NCI-H1092 treated with DMSO at 0.1 percent for 48 hours (cell line): ENCODE data around the gene CNTN1.

Experiments
- DNase-seq: peaks from one replicate; lab custom pipeline; 2025; lab: John Stamatoyannopoulos, UW

The CNTN1 gene

DNA sequence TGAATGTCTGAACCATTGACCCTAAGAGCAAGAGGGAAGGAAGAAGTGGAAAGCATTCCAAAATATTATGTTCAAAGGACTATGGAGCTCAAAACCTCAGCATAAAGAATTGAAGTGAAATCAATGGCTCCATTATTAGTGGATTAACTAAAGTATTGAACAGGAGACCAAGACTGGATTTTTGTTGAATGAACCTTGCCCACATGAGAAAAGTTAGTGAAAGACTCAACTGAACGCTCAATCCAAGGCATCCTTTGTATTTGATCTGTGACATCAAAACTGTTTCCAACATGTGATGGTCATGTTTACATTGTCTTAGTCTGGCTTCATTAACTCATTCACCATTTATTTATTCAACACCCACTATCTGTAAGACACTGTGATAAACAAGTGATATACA lies 161.0 kb downstream of the CNTN1 start:
- no peak for DNase-seq

DNA sequence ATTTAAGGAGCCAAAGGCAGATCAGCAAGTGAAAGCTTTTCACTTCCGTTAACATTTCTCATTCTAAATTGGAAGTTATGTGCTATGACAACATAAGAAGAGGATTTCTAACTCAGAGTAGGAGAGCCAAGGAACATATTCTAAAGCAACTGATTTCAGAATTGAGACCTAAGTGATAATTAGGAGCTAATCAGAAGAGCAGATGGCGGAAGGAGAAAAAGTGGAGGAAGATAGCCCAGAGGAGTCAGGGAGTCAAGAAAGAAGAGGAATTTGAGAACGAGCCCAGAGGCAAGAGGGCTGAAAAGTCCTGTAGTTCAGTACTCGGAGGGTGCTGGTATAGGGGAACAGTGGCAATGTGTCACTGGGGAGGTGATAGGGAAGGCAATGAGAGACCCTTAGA lies 162.4 kb downstream of the CNTN1 start:
- no peak for DNase-seq

DNA sequence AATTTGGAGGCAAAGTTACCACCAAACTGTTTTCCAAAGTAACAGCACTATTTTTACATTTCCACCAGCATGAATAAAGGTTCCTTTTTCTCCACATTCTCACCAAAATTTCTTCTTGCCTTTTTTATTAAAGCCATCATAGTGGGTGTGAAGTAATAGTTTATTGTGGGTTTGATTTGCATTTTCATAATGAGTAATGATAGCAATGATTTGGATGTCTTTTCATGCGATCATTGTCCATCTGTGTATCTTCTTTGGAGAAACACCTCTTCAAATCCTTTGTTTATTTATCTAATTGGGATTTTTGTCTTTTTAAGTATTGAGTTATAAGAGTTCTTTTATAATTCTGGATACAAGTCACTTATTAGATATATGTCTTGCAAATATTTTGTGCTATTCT lies 172.7 kb downstream of the CNTN1 start:
- no peak for DNase-seq

DNA sequence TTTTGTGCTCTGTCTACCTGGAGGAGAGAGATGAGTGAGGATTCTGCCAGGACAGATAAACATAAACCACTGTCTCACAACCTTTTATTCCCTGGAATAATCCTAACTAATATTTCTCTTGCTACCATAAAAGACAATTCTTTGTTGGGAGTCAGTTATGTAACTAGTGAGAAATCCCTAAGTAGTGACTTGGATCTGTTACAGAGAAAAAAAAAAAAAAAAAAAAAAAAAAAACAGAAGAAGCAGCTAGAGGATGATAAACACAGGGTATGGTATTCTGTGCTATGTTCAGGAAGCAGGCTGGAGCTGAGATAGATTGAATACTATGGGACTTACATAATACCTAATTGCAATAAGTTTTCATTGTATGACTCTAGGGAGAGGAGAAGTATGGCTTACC lies 178.7 kb downstream of the CNTN1 start:
- DNase-seq = no peak

DNA sequence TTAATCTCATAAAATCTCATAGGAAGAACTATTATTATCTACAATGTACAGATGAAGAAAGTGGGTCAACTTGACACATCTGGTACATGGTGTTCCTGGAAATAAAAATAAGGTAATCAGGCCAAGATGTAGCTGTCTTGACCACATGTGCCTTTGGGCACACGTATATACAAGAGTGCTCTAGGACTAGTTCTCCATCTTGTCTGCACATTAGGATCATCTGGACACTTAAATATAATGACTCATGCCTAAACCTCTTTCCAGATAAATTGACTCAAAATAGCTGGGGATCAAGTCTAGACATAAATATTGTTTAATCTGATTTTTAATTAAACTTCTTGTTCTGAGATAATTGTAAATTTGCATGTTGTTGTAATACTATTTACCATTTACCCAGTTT lies 182.6 kb downstream of the CNTN1 start:
- no peak for DNase-seq

DNA sequence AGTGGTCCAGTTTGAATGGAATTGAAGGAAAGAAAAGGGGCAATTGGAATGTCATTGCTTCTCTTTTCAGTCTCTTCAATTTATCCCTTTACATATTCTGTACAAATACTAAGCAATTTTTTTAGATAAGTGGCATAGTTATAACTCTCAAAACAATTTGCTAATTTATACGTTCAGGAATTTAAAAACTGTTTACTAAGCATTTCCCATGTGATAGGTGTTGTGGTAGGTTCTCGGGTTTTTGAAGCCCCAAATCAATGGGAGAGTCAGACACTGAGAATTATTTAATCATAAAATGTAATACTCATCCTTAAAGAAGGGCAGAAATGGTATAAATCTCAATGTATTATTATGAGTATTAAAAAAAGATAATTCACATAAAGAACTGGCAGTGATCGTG lies 197.1 kb downstream of the CNTN1 start:
- no peak for DNase-seq

DNA sequence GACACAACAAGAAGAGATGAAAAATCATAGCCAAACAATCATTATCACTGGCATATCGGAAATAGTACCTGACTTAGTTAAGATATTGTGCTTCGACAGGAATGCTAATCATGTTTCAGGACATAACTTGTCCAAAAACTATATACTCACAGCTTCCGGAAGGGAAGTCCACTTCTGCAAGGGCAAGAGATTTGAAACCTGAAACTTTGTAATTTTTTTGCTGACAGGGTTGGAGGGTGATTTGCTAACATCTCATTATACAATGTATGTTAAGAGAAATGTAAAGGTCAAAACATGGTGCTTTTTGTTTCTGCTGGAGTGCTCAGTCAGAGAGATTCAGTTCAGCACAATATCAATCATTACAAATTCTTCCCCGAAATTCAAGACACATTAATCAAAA lies 200.3 kb downstream of the CNTN1 start:
- DNase-seq = no peak

DNA sequence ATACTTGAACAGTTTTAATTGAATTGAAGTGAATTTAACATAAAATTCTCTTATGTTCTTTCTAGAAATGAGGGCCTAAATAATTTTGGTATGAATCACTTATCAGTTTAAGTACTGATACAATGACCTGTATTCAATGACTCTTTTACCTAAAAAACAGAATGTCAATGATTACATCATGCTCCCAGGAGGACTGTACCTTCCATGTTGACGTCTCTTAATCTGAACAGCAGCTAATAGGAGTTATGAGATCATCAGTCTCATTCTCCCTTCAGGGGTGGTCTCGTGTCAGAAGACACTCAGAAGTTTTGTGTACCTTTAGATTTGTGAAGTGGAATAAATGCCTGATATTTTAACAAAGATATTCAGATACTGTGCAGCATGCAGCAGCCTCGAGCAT lies 206.3 kb downstream of the CNTN1 start:
- DNase-seq = no peak

DNA sequence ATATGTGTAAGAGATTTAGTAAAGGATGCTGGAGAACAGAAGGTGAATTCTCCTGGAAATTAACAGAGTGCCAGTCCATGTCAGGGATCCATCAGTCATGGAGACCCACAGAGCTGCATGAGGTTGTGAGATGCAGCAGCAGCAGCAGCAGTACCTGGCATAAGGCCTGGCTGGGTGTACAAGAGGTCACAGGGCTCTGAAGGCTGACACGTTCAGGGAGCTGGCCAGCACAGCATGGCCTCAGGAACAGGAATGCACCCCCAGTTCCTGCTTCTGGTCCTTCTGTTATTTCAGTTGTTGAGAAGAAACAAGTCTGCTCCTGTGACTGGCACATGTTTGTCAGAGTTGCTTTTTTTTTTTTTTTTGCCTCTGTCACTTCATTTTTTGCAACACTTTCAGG lies 210.8 kb downstream of the CNTN1 start:
- no peak for DNase-seq

DNA sequence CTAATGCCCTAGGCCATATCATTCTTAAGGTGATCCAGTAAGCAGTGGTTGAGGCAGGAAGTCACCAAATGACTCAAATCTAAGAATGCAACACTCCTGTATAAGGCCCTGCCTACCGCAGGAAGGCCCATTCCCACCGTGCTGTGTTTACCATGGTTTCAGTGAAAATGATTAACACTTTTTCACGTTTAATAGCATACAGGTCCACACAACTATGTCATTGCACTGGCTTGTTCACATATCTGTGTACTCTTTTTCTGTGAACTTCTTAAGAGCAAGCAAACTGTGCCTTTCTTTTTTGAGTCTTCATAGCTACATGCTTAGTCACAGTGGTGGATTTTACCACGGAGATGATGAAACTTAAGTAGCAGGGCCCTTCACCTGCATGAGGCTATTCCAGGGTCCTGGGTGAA lies 214.9 kb downstream of the CNTN1 start:
- no peak for DNase-seq

DNA sequence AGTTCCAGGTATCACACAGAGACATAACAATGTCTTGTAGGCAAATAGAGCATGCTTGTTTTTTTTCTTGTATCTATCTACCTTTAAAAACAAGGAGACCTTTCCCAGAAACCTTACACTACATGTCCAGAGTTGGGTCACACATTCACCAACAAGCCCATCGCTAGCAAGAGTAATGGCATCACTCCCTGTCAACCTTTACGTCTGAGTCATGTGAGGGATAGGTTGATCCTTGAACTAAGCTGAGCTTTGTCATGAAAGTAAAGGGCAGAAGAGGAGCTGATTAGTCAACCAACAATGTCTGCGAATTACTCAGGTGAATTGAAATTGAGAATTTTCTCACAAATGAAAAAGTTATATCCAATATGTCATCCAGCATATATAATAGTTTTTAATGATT lies 219.4 kb downstream of the CNTN1 start:
- no peak for DNase-seq

DNA sequence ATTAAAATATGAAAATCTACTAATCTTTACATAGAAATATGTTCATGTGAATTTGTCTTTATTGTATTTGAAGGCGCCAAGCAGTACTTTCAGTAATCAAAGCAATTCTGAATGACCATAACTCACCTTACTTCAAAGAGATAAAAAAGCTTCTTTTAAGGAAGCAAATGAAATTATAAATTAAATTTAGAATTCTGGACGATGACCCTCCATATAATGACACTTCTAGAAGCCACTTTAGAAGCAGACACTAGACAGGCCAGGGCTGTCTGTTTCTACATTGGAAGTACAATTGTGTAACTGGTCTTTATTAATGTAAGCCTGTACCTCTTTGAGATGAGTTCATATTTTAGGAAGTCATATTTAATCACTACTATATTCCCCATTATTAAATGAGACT lies 222.9 kb downstream of the CNTN1 start:
- DNase-seq = no peak

DNA sequence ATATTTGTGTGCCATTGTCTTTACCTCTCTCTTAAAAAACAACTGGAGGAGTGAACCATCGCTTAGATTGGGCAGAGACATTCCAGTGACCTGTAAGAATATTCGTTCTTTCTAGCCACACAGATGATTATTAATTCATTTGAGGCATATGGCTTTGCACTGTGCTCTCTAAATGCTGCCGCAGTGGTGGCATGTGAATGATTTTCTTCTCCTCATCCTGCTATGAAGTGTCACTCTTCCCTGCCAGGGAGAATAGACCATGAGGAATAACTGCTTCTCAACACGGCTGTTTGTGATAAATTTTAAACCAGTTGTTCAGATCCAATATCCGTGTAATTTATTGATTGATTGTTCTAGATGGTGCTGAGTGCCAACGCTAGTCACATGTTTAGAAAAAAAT lies 225.3 kb downstream of the CNTN1 start:
- DNase-seq = no peak

DNA sequence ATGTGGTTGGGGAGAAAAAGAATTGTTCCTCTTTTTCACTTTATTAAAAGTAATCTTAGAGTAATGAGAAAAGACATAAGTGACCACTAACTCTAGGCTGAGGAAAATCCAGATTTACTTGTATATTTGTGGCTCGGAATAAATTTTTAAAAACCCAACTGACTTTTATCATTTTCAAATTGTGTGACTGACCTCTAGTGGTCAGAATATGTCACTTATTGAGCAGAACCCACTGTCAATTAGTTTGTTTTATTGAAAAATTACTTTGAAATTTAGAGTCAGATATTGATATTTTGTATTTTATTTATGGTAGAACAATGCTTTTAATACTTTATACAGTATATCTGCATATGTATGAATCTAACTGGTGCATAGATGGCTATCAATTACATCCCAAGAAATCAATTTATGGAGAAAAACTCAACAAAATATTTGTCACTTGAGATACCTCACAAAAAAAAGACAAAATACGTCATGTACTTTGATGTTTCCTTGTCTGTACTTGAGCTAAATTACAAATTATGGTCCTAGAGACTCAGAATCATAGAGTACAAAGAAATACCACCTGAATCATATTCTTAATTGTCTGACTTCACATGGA lies 229.4 kb downstream of the CNTN1 start:
- peak; percentile 13 for DNase-seq

DNA sequence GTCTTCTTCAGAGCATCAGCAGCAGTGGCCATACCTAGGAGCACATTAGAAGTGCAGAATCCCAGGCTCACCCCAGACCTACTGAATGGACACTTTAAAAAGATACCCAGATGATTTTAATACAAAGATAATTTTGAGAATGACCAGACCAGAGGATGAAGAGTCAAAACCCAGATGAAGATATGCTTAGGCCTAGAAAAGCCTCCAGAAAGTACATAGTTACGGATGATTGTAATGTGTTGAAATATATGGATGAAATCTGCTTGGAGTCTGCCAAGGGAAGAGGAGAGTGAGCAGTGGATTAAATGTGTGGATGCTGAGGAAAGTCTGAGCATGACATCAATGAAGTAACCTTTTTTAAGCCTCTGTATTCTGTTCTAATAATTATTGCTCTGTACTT lies 245.7 kb downstream of the CNTN1 start:
- no peak for DNase-seq

DNA sequence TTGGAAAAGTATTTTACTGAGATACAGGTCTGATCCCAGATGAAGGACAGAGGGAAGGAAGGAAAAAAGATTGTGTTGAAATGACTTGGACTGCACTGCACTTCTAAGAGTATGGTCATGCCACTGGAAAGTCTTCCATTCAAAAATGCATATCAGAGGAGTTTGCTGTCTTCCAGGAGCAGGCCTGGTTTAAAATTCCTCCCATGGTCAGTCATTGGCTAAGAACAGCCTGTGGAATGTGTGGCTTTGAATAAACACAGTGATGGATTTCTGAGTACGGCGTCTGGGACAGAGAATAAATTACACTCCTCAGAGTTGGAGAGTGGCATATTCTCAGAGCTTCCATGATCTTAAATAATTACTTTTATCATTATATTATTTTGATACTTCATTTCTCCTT lies 250.1 kb downstream of the CNTN1 start:
- no peak for DNase-seq

DNA sequence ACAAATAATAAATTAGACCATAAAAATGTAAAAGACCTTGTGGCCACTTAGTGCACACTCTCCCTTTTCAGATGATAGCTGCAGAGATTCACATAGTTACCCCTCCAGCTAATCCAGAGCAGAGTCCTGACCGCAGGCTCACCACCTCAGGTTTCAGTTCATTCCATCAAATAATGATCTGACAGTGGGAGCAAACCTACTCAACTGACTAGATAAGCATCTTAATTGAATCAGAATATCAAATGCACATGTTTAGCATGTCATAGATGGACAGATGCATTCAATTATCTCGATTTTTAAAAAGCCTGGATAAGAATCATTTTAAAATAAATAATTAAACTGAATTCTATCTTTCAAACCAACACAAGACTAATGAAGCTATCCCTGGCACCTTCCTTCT lies 253.5 kb downstream of the CNTN1 start:
- DNase-seq = no peak

DNA sequence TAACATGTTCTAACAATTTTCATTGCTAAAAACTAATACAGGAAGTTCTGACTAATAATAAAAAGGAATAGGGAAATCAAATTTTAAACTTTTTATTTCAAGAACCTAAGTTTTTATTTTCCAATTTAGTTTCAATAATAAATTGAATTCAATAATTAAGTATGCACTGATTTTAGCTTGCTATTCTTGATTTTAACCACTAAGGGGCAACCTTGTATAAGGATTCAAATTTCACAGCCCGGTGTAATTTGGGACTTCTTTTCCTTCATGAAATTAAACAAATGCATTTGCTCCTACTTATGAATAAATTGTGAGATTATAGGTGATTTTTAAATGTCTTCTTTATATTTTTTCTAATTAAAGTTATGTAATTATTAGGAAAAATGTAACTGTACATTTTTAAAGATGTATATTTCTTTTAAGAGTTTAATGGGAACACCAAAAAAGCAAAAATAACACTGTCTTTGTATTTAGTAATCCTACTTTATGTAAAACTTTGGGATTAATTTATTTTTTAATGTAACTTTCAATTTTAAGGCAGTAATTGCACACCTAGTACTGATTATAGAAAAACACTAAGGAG lies 254.5 kb downstream of the CNTN1 start:
- DNase-seq = peak; percentile 30

DNA sequence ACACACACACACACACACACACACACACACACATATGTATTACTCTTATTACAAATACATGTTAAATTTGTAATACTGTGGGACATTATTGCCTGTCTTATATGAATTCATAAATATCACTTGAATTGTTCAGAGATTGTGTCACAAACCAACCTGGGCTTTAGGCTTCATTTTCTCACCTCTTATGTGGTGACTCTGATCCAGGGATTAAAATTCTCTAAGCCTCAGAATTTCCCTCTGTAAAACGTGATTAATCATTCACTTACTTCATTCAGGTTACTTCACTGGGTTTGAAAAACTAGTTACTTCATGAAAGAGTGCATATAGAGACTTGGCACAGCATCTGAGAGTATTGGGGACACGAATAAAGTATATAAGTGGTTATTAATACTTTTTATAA lies 255.6 kb downstream of the CNTN1 start:
- no peak for DNase-seq

DNA sequence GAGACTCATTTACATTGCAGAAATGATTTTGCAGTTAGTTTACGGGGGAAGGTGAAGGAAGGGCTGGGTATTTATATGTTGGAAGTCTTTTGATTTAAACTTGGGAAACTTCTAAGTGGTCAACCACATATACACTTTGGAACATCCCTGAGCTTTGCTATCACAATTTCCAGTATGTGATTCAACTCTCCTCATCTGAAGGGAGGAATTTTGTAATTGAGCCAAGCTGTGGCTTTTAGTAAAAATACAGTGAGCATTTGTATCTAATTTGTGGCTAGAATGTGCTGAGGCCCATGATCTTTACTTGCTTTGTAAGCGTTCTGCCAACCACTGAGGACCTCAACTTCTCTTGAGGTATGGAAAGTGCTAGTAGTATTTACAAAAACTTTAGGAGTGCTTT lies 260.8 kb downstream of the CNTN1 start:
- no peak for DNase-seq

DNA sequence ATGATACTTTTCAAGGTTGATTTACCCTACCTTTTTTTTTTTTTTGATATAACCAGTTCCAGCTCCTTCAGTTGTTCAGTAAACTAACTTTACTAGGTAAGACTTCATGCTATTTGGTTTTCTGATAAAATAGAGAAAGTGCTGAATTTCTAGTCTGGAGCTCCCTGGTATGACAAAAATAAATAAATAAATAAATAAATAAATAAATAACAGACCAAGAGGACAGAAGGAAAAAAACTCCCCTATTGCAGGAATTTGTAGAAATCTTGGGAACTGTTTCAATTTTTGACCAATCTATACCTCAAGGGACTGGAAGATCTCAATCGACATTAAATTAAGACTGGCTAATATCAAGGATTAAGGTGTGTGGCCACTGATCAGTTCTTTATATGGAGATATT lies 265.2 kb downstream of the CNTN1 start:
- DNase-seq = no peak

DNA sequence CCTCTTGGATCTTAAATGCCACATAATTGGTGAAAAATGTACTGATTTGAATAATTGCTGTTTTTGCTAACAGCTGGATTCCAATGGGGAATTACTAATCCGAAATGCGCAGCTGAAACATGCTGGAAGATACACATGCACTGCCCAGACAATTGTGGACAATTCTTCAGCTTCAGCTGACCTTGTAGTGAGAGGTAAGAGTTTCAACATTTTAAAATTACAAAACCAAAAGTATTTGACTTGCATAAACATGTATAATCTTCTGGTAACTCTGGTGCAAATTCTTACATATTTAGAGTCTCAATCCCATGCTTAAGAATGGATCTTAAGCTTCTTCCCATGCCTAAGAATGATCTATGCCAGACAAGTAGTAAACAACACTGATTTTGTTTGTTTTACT lies 266.8 kb downstream of the CNTN1 start:
- DNase-seq = no peak

DNA sequence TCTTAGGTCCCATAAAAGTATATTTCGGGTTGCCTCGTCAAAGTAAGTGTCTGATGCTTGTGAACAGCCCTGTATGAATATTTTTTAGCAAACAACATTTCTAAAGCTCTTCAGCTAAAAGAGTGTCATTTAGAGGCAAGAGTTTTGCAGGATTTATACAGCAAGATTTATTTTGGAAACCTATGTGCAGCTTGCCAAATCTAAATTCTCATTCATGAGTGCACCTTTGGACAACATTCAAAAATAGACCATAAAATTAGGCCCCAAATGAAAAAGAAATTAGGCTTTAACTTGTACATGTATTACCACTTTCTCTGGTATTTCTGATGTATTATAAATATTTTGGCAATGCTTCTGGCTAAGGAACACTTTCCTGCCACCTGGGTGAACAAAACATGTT lies 271.5 kb downstream of the CNTN1 start:
- DNase-seq = no peak

DNA sequence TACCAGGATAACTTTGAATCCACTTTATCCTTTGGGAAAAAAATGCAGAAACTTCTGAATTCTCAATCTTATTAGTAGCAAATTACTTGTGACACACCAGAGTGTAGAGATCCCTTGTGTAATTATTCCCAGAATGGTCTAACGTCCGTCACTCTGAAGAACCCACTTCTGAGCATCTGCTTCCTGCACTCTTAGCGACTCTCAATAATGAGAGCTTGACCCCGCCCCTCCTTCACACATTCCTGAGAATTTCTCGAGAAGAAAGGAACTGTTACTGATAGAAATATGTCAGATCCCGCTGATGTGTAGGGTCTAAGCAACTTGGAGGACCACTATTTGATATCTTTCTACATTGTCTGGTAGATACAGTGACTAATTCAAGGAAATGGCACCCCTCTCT lies 277.6 kb downstream of the CNTN1 start:
- DNase-seq = no peak
